ENCODE results near the gene OR2T33.

DNA sequence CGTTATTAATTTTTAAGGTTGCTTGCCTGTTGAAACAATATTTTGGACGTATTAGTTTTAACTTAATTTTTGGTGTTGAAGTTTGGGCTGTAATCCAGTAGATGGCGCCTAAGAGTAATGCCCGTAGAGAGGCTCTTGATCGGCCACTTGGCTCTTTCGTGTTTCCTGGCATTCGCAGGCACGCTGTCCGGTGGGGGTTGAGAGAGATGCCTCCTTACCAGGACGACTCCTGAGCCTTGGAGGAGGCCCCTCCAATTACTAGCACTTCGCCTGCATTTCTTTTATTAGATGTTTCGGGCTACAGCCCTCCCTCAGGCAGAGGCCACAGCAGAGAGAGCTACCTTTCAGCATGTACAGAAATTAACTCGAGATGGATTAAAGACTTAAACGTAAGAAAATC, 34.6 kb downstream of the OR2T33 start:
- TF ChIP-seq, protein P1, sequence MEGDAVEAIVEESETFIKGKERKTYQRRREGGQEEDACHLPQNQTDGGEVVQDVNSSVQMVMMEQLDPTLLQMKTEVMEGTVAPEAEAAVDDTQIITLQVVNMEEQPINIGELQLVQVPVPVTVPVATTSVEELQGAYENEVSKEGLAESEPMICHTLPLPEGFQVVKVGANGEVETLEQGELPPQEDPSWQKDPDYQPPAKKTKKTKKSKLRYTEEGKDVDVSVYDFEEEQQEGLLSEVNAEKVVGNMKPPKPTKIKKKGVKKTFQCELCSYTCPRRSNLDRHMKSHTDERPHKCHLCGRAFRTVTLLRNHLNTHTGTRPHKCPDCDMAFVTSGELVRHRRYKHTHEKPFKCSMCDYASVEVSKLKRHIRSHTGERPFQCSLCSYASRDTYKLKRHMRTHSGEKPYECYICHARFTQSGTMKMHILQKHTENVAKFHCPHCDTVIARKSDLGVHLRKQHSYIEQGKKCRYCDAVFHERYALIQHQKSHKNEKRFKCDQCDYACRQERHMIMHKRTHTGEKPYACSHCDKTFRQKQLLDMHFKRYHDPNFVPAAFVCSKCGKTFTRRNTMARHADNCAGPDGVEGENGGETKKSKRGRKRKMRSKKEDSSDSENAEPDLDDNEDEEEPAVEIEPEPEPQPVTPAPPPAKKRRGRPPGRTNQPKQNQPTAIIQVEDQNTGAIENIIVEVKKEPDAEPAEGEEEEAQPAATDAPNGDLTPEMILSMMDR (IDR thresholded peaks at IDR 0.05; ENCODE audit: low read depth, low read length, poor library complexity, severe bottlenecking) = peak; percentile 72
- TF ChIP-seq EZH2phosphoT487 (IDR thresholded peaks at IDR 0.05; ENCODE audit: borderline replicate concordance, low read length) = no peak

All from DOHH2 (cell line).